CD1c-positive myeloid dendritic cell (primary cell): ENCODE data around the gene SEPTIN12.
"Not testable (repeated sequence)": the region's sequence is repeated elsewhere in the genome, so short reads cannot be mapped to it uniquely, and the experiment has no call there.

Experiments used
- DNase-seq: peaks from one replicate; pipeline ENCODE4 v3.0.0-alpha.2; 2016; ENCODE audit errors: extremely low spot score

The SEPTIN12 gene

DNA sequence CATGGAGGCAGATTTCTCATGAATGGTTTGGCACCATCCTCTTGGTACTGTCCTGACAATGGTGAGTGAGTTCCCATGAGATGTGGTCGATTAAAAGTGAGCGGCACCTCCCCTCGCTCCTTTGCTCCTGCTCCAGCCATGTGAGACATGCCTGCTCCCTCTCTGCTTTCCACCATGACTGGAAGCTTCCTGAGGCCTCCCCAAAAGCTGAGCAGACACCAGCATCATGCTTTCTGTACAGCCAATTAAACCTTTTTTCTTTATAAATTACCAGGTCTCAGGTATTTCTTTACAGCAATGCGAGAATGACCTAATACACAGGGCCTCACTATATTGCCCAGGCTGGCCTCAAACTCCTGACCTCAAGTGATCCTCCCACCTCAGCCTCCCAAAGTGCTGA, 33.3 kb downstream of the SEPTIN12 start:
- no peak for DNase-seq

DNA sequence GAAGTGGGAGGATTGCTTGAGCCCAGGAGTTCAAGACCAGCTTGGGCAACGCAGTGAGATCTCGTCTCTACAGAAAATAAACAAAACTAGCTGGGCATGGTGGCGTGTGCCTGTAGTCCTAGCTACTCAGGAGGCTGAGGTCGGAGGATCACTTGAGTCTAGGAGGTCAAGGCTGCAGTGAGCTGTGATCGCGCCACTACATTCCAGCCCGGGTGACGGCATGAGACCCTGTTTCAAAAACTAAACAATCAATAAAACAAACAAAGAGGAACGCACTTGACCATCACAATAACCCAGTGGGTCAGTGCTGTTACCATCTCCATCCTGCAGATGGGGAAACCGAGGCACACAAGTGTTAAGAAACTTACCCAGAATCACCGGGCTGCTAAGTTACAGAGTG, 34.9 kb downstream of the SEPTIN12 start:
- DNase-seq = no peak

DNA sequence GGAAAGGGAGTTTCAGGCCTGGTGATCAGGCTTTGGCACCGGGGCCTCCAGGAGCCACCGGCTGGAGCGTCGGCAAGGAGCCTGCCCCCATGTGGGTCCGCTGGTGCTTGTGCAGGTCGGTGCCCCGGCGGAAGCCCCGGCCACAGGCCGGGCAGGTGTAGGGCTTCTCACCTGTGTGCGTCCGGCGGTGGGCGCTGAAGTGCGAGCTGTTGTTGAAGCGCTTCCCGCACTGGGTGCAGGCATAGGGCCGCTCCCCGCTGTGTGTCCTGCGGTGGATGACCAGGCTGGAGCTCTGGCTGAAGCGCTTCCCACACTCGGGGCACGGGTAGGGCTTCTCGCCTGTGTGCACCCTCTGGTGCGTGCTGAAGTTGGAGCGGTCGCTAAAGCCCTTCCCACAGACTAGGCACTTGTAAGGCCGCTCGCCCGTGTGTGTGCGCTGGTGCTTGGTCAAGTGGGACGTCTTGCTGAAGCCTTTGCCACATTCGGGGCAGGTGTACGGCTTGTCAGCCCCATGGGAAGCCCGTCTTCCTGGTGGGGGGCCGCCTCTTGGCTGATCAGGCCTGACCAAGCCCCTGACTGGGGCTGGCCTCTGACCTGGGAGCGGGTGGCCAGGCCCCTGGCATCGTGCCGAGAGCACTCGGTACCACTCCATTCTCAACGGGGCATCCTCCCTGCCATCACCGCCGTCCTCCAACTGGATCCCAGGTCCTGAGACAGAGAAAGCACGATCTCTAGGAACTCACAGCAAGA, 35.6 kb downstream of the SEPTIN12 start:
- no peak for DNase-seq

DNA sequence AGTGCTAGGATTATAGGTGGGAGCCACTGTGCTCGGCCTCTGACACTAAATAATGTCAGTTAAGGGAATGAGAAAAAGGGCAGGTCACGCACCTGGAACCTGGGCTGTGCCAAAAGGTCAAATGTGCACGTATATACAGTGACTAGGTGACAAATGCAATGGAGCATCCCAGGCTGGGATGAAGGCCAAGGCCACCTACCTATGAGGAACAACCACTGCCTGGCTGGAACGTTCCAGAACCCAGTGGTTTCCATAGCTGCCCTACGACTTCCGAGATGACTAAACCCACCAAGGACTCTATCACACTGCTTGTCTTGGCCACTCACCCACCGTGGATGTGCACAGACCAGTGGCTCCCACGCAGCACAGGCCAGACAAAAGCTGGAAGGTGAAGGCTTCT, 37.2 kb downstream of the SEPTIN12 start:
- DNase-seq = no peak

DNA sequence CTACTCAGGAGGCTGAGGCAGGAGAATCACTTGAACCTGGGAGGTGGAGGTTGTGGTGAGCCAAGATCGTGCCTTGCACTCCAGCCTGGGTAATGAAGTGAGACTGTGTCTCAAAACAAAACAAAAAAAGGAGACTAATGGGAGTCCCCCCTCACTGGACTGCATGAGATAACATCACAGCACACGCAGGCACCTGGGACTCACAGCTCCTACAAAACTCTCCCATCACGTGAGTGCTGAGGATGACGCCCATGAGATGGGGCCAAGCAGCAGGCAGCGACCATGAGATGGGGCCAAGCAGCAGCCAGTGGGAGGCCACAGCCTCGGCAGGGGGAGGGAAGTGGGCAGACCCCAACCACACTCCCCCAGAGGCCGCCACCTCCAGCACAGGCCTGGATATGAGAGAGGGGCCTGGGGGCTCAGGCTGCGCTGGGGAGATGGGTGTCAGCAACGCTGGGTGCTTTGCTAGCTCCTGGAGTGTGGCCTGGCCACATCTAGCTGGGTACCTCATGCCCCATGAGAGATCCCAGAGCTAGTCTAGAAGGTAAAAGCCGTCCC, 38.4 kb downstream of the SEPTIN12 start:
- DNase-seq = no peak

GRCh38 chr16:4748682-4749411, 39.3 kb downstream of the SEPTIN12 start:
- no peak for DNase-seq

- no peak for DNase-seq
Measured at GRCh38 chr16:4747906-4748681, 40.1 kb downstream of the SEPTIN12 start.

DNA sequence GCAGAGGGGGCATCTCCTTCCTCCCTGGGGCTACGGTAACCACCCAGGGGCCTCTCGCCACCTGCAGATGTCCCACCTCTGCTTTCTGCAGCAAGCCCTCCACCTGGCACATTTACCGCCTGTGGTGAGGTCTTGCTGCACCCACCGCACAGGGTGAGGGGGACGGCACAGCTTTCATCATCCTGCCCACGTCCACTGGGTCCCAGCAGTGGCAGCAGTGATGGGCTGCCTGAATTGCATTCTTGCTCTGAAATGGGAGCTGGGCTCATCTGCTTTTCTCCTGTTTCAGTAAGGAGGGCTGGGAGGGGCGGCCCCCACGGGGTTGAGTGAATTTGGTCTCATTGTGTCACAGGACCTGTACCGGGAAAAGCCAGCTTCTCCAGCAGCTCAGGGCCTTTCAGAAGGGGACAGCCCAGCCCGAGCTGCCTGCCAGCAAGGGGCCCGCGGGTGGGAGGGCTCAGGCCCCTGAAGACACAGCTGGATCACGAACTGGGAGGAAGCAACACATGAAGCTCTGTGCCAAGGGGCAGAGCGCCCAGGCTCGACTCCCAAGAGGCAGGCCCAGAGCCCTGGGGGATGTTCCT, 41.1 kb downstream of the SEPTIN12 start:
- no peak for DNase-seq

GRCh38 chr16:4746215-4746614, 41.9 kb downstream of the SEPTIN12 start:
- no peak for DNase-seq

DNA sequence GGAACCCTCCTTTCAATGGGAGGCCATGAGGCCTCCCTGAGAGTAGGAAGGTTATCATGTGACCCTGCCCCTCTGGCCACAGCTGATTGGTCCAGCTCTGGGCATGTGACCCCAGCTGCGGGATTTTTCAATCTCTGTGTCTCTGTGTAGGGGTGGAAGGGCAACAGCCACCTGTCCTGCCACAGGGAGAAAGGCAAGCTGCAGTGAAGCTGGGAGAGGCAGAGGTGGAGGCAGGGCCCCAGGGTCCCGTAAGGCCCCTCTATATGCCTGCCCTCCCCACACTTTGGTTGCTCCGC, 42.9 kb downstream of the SEPTIN12 start:
- DNase-seq = no peak

DNA sequence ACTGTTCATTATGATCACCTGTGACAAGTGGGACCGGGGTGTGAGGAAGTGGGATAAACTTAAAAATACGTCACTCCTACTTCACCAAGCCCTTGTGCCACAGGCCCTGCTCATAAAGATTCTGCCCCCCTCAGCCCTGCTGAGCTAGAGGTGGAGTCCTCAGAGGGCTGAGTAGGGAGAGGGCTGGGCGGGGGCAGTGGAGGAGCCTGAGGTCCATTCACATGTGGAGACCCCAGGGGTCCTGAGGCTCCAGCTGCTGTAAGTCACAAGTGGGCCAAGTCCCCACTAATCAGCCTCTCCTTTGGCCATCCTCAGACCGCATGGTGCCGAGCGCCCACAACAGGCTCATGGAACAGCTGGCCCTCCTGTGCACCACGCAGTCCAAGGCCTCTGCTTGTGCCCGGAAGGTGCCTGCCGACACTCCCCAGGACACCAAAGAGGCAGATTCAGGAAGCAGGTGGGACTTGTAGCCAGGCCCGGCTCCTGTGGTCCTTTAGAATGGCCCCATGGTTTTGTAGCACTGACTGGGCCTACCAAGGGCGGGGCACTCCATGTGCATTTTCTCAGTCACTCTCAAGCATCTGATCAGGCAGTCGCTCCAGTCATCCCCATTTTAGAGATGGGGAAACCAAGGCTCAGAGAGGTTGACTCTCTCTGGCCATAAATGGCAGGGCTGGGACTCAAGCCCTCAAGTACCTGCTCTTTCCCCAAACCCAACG, 43.4 kb downstream of the SEPTIN12 start:
- DNase-seq = no peak

DNA sequence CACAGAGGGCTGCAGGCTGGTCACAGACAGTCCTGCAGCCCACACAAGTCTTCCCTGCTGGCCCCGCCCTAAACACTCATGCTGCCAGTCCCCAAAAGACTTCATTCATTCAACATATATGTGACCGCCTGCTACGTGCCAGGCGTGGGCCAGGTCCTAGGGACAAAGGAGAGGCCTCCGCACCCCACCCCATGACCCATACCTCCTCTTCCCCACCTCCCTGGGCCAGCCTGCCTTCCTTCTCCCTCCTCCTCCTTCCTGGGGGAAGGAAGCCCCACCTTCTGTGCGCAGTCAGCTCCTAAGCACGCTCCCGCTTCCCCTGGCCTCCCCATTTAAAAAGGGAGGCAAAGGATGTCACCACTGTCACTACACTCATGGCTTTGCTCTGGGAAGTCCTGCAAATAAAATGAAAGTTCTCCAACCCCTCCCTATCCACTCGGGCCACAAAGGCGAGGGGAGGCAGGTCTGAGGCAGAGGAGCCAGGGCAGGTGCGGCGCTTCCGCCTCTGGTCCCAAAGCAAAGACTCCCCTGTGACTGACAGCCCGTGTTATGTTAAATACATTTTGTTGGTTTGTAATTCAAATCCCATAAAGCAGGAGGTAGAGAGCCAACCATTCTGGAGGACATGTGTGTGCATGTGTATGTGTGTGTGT, 44.8 kb downstream of the SEPTIN12 start:
- DNase-seq = peak; percentile 6

GRCh38 chr16:4738370-4738769, 49.8 kb downstream of the SEPTIN12 start:
- DNase-seq = not testable (repeated sequence)

- DNase-seq = no peak
Measured at GRCh38 chr16:4737545-4737944, 50.6 kb downstream of the SEPTIN12 start.

- no peak for DNase-seq
Measured at GRCh38 chr16:4736546-4736945, 51.6 kb downstream of the SEPTIN12 start.

DNA sequence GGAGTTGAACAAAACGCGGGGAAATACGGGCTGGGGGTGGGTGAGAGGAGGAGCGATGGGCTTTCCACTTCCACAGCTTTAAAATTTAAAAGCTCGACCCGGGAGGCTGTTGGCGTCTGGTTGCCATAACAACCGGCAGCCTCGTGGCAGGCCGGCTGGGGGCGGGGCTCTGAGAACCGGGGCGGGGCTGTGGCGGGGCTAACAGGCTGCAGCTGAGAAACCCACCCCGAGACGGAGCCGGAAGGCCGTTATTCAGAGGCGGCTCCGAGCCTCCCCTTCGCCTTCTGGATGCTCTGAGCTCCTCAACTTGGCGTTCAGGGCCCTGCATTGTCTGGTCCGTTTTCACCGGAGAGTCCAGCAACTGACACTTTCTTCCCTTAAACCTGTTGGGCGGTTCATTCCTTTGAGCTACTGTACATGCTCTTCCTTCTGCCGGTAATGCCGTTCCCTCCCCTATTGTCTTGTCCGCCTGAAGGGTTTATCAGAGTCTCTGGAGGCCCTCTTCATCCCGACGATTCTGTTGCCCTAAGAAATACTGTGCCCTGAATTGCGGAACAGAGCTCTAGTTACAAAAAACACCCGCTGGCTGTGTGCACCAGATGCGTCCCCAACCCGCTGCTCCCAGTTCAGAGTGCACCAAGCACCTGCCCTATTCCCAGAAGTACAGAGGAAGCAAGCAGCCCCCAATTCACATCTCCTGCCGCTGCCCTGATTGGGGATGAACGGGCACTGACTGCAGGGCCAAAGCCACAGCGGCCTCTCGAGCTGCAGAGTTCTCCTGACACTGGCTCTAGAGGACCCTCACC, 53.2 kb downstream of the SEPTIN12 start:
- peak; percentile 89 for DNase-seq

- peak; percentile 97 for DNase-seq
Measured at GRCh38 chr16:4734063-4734729, 53.9 kb downstream of the SEPTIN12 start, which contains the start of the genes ANKS3 and DNAAF8. ANKS3 (minus strand) TSS chr16:4734271; CDS start chr16:4730149, 4,122 bp downstream. DNAAF8 (plus strand) TSS chr16:4734537; CDS start chr16:4736515, 1,978 bp downstream.

DNA sequence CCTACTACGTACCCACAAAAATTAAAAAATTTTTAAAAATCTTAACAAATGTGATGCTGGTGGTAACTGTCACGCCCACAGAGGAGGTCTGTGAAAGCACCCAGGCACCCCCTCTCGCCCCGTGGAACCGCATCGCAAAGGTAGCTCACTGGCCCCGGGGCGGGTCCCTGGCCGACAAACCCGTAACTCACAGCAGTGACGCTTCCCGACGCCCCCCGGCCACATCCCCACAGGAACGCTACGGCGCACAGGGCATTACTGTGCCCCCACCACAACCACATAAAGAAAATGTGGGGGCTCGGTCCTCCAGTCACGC, 54.4 kb downstream of the SEPTIN12 start:
- no peak for DNase-seq

DNA sequence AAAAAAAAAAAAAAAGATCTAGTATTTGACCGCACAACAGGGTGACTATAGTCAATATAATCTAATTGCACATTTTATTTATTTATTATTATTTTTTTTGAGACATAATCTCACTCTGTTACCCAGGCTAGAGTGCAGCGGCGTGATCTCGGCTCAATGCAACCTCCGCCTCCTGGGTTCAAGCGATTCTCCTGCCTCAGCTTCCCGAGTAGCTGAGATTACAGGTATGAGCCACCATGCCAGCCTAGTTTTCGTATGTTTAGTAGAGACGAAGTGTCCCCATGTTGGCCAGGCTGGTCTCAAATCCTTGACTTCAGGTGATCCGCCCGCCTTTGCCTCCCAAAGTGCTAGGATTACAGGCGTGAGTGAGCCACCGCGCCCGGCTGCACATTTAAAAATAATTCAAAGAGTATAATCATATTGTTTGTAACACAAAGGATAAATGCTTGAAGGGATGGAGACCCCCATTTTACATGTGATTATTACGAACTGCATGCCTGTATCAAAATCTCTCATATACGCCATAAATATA, 54.9 kb downstream of the SEPTIN12 start:
- no peak for DNase-seq
